Ascending aorta (tissue), 2 donors: Measurements from ENCODE around the gene ARHGAP33. TPM values are rescaled to one million over a fixed set of nuclear protein-coding genes. Genes with fewer than 3 reads are reported as not detected.

Experiments used
- DNase-seq, 2 donors: peaks; one replicate each; pipeline ENCODE4 v3.0.0-alpha.2; 2019; ENCODE audit warnings: low spot score in 2 of 2
- H3K27ac ChIP-seq, 2 donors: fragments of 200-600 bp; sonication (generic); one replicate each; pipeline ENCODE4 v1.5.1; 2016 to 2017; ENCODE audit warnings: mild to moderate bottlenecking in 1 of 2
- H3K27me3 ChIP-seq: fragments of 200-600 bp; sonication (generic); one replicate; pipeline ENCODE4 v1.5.1; 2017
- H3K36me3 ChIP-seq, 2 donors: fragments of 200-600 bp; sonication (generic); one replicate each; pipeline ENCODE4 v1.5.1; 2016
- H3K4me1 ChIP-seq, 2 donors: fragments of 200-600 bp; sonication (generic); one replicate each; pipeline ENCODE4 v1.5.1; 2016 to 2017; ENCODE audit warnings: mild to moderate bottlenecking in 1 of 2
- H3K4me3 ChIP-seq, 2 donors: fragments of 200-600 bp; sonication (generic); one replicate each; pipeline ENCODE4 v1.5.1; 2016 to 2017; ENCODE audit warnings: mild to moderate bottlenecking in 1 of 2
- H3K9me3 ChIP-seq, 2 donors: fragments of 200-600 bp; sonication (generic); one replicate each; pipeline ENCODE4 v1.5.1; 2016
- intact Hi-C: fragments of 100-400 bp; cut with DNase I; formaldehyde crosslinking; loops from one replicate; pipeline ENCODE4 v1.15.1; 2023
- total RNA-seq: library from RNA; depleted of rRNA; stranded (reverse); fragments of >200 nt; gene quantifications from one replicate; pipeline ENCODE4 v1.1.0, GENCODE V29; 2016
- TF ChIP-seq, protein P1 (sequence below), 3 experiments: fragments of 200-600 bp in 2 of 3; fragments of 450-650 bp in 1 of 3; sonication (generic) in 2 of 3; IDR thresholded peaks; one replicate each; pipeline ENCODE4 v1.5.1; 2016 to 2019; ENCODE audit warnings: antibody characterized with exemption in 3 of 3, mild to moderate bottlenecking in 1 of 3, moderate library complexity in 1 of 3

The ARHGAP33 gene
- total RNA-seq, 1 donor from 2014 or later: 8.7 TPM

DNA sequence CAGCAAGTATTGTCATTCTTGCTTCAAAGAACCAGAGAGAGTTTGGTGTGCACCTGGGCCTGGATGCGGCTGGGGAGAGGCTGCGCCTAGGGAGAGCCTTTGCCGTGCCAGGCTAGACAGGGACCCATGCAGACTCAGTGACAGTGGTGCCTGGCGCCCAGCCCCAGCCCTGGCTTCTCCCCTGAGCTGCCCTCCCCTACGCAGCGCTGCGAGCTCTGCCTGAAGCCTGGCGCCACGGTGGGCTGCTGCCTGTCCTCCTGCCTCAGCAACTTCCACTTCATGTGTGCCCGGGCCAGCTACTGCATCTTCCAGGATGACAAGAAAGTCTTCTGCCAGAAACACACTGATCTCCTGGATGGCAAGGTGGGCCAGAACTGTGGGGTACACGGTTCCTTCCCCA, 45.6 kb upstream of the ARHGAP33 start:
- H3K4me1 ChIP-seq: no peaks in the 10 kb centered on the region
- no peak for DNase-seq

GRCh38 chr19:35730326-35730725, 45.0 kb upstream of the ARHGAP33 start:
- intact Hi-C loops: no loop called here
- TF ChIP-seq, protein P1, sequence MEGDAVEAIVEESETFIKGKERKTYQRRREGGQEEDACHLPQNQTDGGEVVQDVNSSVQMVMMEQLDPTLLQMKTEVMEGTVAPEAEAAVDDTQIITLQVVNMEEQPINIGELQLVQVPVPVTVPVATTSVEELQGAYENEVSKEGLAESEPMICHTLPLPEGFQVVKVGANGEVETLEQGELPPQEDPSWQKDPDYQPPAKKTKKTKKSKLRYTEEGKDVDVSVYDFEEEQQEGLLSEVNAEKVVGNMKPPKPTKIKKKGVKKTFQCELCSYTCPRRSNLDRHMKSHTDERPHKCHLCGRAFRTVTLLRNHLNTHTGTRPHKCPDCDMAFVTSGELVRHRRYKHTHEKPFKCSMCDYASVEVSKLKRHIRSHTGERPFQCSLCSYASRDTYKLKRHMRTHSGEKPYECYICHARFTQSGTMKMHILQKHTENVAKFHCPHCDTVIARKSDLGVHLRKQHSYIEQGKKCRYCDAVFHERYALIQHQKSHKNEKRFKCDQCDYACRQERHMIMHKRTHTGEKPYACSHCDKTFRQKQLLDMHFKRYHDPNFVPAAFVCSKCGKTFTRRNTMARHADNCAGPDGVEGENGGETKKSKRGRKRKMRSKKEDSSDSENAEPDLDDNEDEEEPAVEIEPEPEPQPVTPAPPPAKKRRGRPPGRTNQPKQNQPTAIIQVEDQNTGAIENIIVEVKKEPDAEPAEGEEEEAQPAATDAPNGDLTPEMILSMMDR (IDR thresholded peaks at IDR 0.05): no peak
- H3K27me3 ChIP-seq: no peaks in the 10 kb centered on the region
- no peaks in the 10 kb centered on the region for H3K4me1 ChIP-seq
- H3K4me3 ChIP-seq: no peak overlapping the region
- H3K36me3 ChIP-seq: peaks cover 96 to 97% of the 10 kb centered on the region in 2 donors
- DNase-seq: no peak
- H3K27ac ChIP-seq: no peak overlapping the region
- no peaks in the 10 kb centered on the region for H3K9me3 ChIP-seq

More for the DNA sequence above, 45.6 kb upstream of the ARHGAP33 start:
- TF ChIP-seq, protein P1 (IDR thresholded peaks at IDR 0.05): no peak
- H3K27ac ChIP-seq: no peak overlapping the region
- H3K9me3 ChIP-seq: no peaks in the 10 kb centered on the region
- H3K36me3 ChIP-seq: peaks cover 96 to 97% of the 10 kb centered on the region in 2 donors
- intact Hi-C loops: no loop called here
- H3K4me3 ChIP-seq: no peak overlapping the region
- no peaks in the 10 kb centered on the region for H3K27me3 ChIP-seq

DNA sequence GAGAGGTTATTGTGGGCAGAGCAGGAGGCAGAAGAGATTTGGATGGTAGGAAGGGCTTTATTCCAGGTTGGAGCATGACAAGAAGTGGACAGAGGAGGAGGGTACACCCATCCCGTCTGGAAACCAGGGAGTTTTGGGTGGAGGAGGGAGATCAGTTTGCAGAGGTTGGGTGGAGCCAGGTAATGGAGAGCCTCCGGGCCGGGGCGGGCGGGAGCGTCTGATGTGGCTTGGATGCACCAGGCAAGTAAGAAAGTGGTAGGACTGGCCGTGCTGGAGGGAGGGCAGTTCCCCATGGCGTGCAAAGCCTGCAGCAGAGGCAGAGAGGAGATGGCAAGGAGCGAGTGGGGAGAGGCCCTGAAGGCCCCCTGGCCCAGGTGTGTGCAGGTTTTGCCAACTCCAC, 44.0 kb upstream of the ARHGAP33 start:
- TF ChIP-seq, protein P1 (IDR thresholded peaks at IDR 0.05): no peak
- Histone ChIP-seq H3K4me3 (no peak overlapping the region), H3K36me3 (peaks cover 87 to 94% of the 10 kb centered on the region in 2 donors), H3K27ac (no peak overlapping the region), H3K9me3 (no peaks in the 10 kb centered on the region), H3K27me3 (no peaks in the 10 kb centered on the region), H3K4me1 (no peaks in the 10 kb centered on the region)
- DNase-seq: no peak
- intact Hi-C loops: no loop called here

GRCh38 chr19:35731779-35732405, 43.5 kb upstream of the ARHGAP33 start:
- Histone ChIP-seq H3K27ac (no peak overlapping the region), H3K27me3 (no peaks in the 10 kb centered on the region), H3K4me3 (no peak overlapping the region), H3K9me3 (no peaks in the 10 kb centered on the region), H3K36me3 (peaks cover 84 to 94% of the 10 kb centered on the region in 2 donors), H3K4me1 (no peaks in the 10 kb centered on the region)
- intact Hi-C loops: no loop called here
- TF ChIP-seq, protein P1 (IDR thresholded peaks at IDR 0.05): no peak
- DNase-seq: no peak

- DNase-seq: no peak
Observed at GRCh38 chr19:35732540-35733179, 42.7 kb upstream of the ARHGAP33 start.

More at GRCh38 chr19:35732540-35733179, 42.7 kb upstream of the ARHGAP33 start:
- H3K27ac ChIP-seq: no peak overlapping the region
- no peaks in the 10 kb centered on the region for H3K4me1 ChIP-seq
- TF ChIP-seq, protein P1 (IDR thresholded peaks at IDR 0.05): no peak
- H3K9me3 ChIP-seq: no peaks in the 10 kb centered on the region
- peaks cover 84 to 94% of the 10 kb centered on the region in 2 donors for H3K36me3 ChIP-seq
- H3K4me3 ChIP-seq: no peak overlapping the region
- intact Hi-C loops: no loop called here
- H3K27me3 ChIP-seq: no peaks in the 10 kb centered on the region
